Glutamatergic neuron (in vitro differentiated cells): ENCODE data around the gene PHKB. TPM values are rescaled to one million over a fixed set of nuclear protein-coding genes. Genes with fewer than 3 reads are reported as not detected.

Source experiments
- DNase-seq: peaks from one replicate; pipeline ENCODE4 v3.0.0; 2022
- H3K27ac Mint-ChIP-seq: one replicate; pipeline ENCODE4 v1.8.0; 2020; ENCODE audit warnings: mild to moderate bottlenecking, mixed read lengths, inconsistent platforms; ENCODE audit not compliant: unreplicated experiment
- H3K27me3 Mint-ChIP-seq: one replicate; pipeline ENCODE4 v1.8.0; 2020; ENCODE audit warnings: mild to moderate bottlenecking, moderate library complexity, mixed read lengths, inconsistent platforms; ENCODE audit not compliant: unreplicated experiment
- H3K36me3 Mint-ChIP-seq: one replicate; pipeline ENCODE4 v1.8.0; 2020; ENCODE audit warnings: mild to moderate bottlenecking, mixed read lengths, inconsistent platforms; ENCODE audit not compliant: unreplicated experiment
- H3K4me1 Mint-ChIP-seq: one replicate; pipeline ENCODE4 v1.8.0; 2020; ENCODE audit warnings: mild to moderate bottlenecking, low read depth, mixed read lengths, inconsistent platforms; ENCODE audit not compliant: unreplicated experiment
- H3K4me3 Mint-ChIP-seq: one replicate; pipeline ENCODE4 v1.8.0; 2020; ENCODE audit warnings: mild to moderate bottlenecking, mixed read lengths, inconsistent platforms; ENCODE audit not compliant: unreplicated experiment
- H3K9me3 Mint-ChIP-seq: one replicate; pipeline ENCODE4 v1.8.0; 2020; ENCODE audit warnings: mild to moderate bottlenecking, moderate library complexity, mixed read lengths, inconsistent platforms; ENCODE audit not compliant: unreplicated experiment
- CTCF ChIP-seq: fragments of 200-600 bp; sonication (generic); IDR thresholded peaks from one replicate; pipeline ENCODE4 v1.5.0; 2021; ENCODE audit not compliant: partially characterized antibody, unreplicated experiment
- total RNA-seq: library from RNA; stranded (reverse); fragmentation: NEBNext Ultra II Directional; extraction: Animal tissue kit (Norgen Biotek cat#: 25700); gene quantifications from one replicate; pipeline ENCODE4 v1.2.1, GENCODE V29; 2021; ENCODE audit not compliant: unreplicated experiment

Gene PHKB
- total RNA-seq, 1 donor from 2014 or later, result 123 TPM

- H3K27ac Mint-ChIP-seq, result no peak overlapping the region
Observed at GRCh38 chr16:47586121-47586520, 125.0 kb downstream of the PHKB start.

GRCh38 chr16:47590472-47590871, 129.3 kb downstream of the PHKB start:
- DNase-seq, result no peak
- H3K36me3 Mint-ChIP-seq, result peaks cover 9% of the 10 kb centered on the region

More at GRCh38 chr16:47586121-47586520, 125.0 kb downstream of the PHKB start:
- Mint-ChIP-seq H3K9me3 (no peaks in the 10 kb centered on the region), H3K4me3 (no peak overlapping the region), H3K27me3 (peaks cover 2% of the 10 kb centered on the region), H3K36me3 (peaks cover 4% of the 10 kb centered on the region), H3K4me1 (no peaks in the 10 kb centered on the region)
- no peak for DNase-seq
- no peak for TF ChIP-seq CTCF

GRCh38 chr16:47592232-47592631, 131.1 kb downstream of the PHKB start:
- no peak overlapping the region for H3K4me3 Mint-ChIP-seq
- peaks cover 12% of the 10 kb centered on the region for H3K4me1 Mint-ChIP-seq
- no peak for TF ChIP-seq CTCF
- peaks cover 9% of the 10 kb centered on the region for H3K36me3 Mint-ChIP-seq
- H3K27me3 Mint-ChIP-seq, result peaks cover 6% of the 10 kb centered on the region
- H3K27ac Mint-ChIP-seq, result no peak overlapping the region
- no peaks in the 10 kb centered on the region for H3K9me3 Mint-ChIP-seq
- DNase-seq, result no peak

More at GRCh38 chr16:47590472-47590871, 129.3 kb downstream of the PHKB start:
- Mint-ChIP-seq H3K4me3 (no peak overlapping the region), H3K27ac (no peak overlapping the region), H3K9me3 (no peaks in the 10 kb centered on the region), H3K27me3 (peaks cover 6% of the 10 kb centered on the region), H3K4me1 (peaks cover 7% of the 10 kb centered on the region)
- no peak for TF ChIP-seq CTCF

- no peaks in the 10 kb centered on the region for H3K36me3 Mint-ChIP-seq
- peaks cover 2% of the 10 kb centered on the region for H3K27me3 Mint-ChIP-seq
Observed at GRCh38 chr16:47599512-47599911, 138.4 kb downstream of the PHKB start.

GRCh38 chr16:47600376-47600775, 139.2 kb downstream of the PHKB start:
- no peak overlapping the region for H3K4me3 Mint-ChIP-seq
- peaks cover 2% of the 10 kb centered on the region for H3K27me3 Mint-ChIP-seq
- H3K4me1 Mint-ChIP-seq, result peaks cover 6% of the 10 kb centered on the region
- TF ChIP-seq CTCF, result no peak
- no peaks in the 10 kb centered on the region for H3K9me3 Mint-ChIP-seq
- H3K27ac Mint-ChIP-seq, result no peak overlapping the region
- no peaks in the 10 kb centered on the region for H3K36me3 Mint-ChIP-seq
- DNase-seq, result no peak

More at GRCh38 chr16:47599512-47599911, 138.4 kb downstream of the PHKB start:
- H3K4me3 Mint-ChIP-seq, result no peak overlapping the region
- no peaks in the 10 kb centered on the region for H3K9me3 Mint-ChIP-seq
- no peak for DNase-seq
- TF ChIP-seq CTCF, result no peak
- H3K27ac Mint-ChIP-seq, result no peak overlapping the region
- H3K4me1 Mint-ChIP-seq, result peaks cover 6% of the 10 kb centered on the region
